Keratinocyte (primary cell): ENCODE measurements around the gene EFCAB12. TPM values are rescaled to one million over a fixed set of nuclear protein-coding genes. Genes with fewer than 3 reads are reported as not detected.

Experiments
- DNase-seq: peaks from one replicate; pipeline ENCODE4 v3.0.0-alpha.2; 2011; ENCODE audit warnings: low read depth, missing footprints, low spot score
- FAIRE-seq: peaks from 2 replicates; lab custom pipeline; 2011; peaks lifted over from hg19 to GRCh38; lab: Jason Lieb, UNC
- H2AFZ ChIP-seq: 2 replicates; pipeline ENCODE4 v1.6.0; 2012; ENCODE audit warnings: low read length, control low read depth, inconsistent platforms; ENCODE audit not compliant: control insufficient read depth
- H3K27ac ChIP-seq: 2 replicates; pipeline ENCODE4 v1.5.1; 2011; ENCODE audit warnings: low read length; ENCODE audit not compliant: control insufficient read depth, insufficient read depth
- H3K27me3 ChIP-seq: 3 replicates; pipeline ENCODE4 v1.6.0; 2011; ENCODE audit warnings: low read length; ENCODE audit not compliant: control insufficient read depth, insufficient read depth; ENCODE audit errors: extremely low read depth
- H3K36me3 ChIP-seq, 2 experiments: 2 replicates in 1 of 2; 3 replicates in 1 of 2; pipeline ENCODE4 v1.5.1; 2011; ENCODE audit warnings: low read length in 2 of 2, mild to moderate bottlenecking in 1 of 2; ENCODE audit not compliant: control insufficient read depth in 2 of 2, insufficient read depth in 2 of 2; ENCODE audit errors: extremely low read depth in 1 of 2
- H3K4me1 ChIP-seq: 3 replicates; pipeline ENCODE4 v1.5.1; 2011; ENCODE audit warnings: low read length; ENCODE audit not compliant: control insufficient read depth, insufficient read depth; ENCODE audit errors: extremely low read depth
- H3K4me2 ChIP-seq: 3 replicates; pipeline ENCODE4 v1.6.0; 2011; ENCODE audit warnings: low read depth, low read length; ENCODE audit not compliant: control insufficient read depth, insufficient read depth; ENCODE audit errors: extremely low read depth
- H3K4me3 ChIP-seq, 3 experiments: fragments of 200-600 bp in 1 of 3; sonication (generic) in 1 of 3; 2 replicates in 2 of 3; 3 replicates in 1 of 3; pipeline ENCODE4 v1.5.1; 2011 to 2016; ENCODE audit warnings: low read length in 3 of 3, mild to moderate bottlenecking in 3 of 3, control low read depth in 2 of 3, inconsistent platforms in 1 of 3, low read depth in 1 of 3, mixed read lengths in 1 of 3, mixed run types in 1 of 3, moderate library complexity in 1 of 3; ENCODE audit not compliant: control insufficient read depth in 2 of 3, insufficient read depth in 2 of 3; ENCODE audit errors: extremely low read depth in 1 of 3
- H3K79me2 ChIP-seq: 2 replicates; pipeline ENCODE4 v1.6.0; 2012; ENCODE audit warnings: low read length; ENCODE audit not compliant: control insufficient read depth, insufficient read depth
- H3K9ac ChIP-seq: 3 replicates; pipeline ENCODE4 v1.6.0; 2011; ENCODE audit warnings: low read length; ENCODE audit not compliant: control insufficient read depth, insufficient read depth; ENCODE audit errors: extremely low read depth
- H3K9me1 ChIP-seq: 3 replicates; pipeline ENCODE4 v1.6.0; 2011; ENCODE audit warnings: low read length; ENCODE audit not compliant: control insufficient read depth, insufficient read depth; ENCODE audit errors: extremely low read depth
- H3K9me3 ChIP-seq: 2 replicates; pipeline ENCODE4 v1.5.1; 2012; ENCODE audit warnings: low read depth, low read length; ENCODE audit not compliant: control insufficient read depth
- H4K20me1 ChIP-seq: 3 replicates; pipeline ENCODE4 v1.6.0; 2011; ENCODE audit warnings: low read length; ENCODE audit not compliant: control insufficient read depth, insufficient read depth; ENCODE audit errors: extremely low read depth
- EZH2 ChIP-seq: IDR thresholded peaks from one replicate; pipeline ENCODE4 v1.6.1; 2012; ENCODE audit warnings: inconsistent platforms, mild to moderate bottlenecking, low read length, moderate library complexity
- dilution Hi-C: fragments of 300-500 bp; cut with MboI; formaldehyde crosslinking; loops from one replicate; pipeline ENCODE4 v1.7.0; 2020; ENCODE audit warnings: low sequenced_read_pairs; ENCODE audit not compliant: extremely low pct_ligation_motif_present
- polyA plus RNA-seq, 5 experiments: library from polyadenylated mRNA; depleted of rRNA in 3 of 5; stranded (reverse) in 3 of 5; stranded (forward) in 1 of 5; unstranded in 1 of 5; fragments of >200 nt; gene quantifications; 1 replicate in 1 of 5; 2 replicates in 3 of 5; 3 replicates in 1 of 5; pipeline versions ENCODE4 v1.2.1 to v1.2.3, GENCODE V29; 2011 to 2012; ENCODE audit warnings: missing spikeins in 2 of 5, low read depth in 1 of 5, low replicate concordance in 1 of 5
- TF ChIP-seq, protein P1 (sequence below), 3 experiments: IDR thresholded peaks in 1 of 3; conservative IDR thresholded peaks in 1 of 3; optimal IDR thresholded peaks in 1 of 3; 2 replicates in 2 of 3; 3 replicates in 1 of 3; pipeline versions ENCODE3 to v1.5.1; 2011; ENCODE audit warnings: low read length in 3 of 3, mild to moderate bottlenecking in 3 of 3, moderate library complexity in 2 of 3, control low read depth in 1 of 3, inconsistent platforms in 1 of 3; ENCODE audit not compliant: insufficient read depth in 2 of 3; ENCODE audit errors: extremely low read depth in 1 of 3

The EFCAB12 gene
- polyA plus RNA-seq, 1 donor (not counting 4 experiments of a cell fraction or from before 2014, with no cell fraction given) = 0.34 TPM

DNA sequence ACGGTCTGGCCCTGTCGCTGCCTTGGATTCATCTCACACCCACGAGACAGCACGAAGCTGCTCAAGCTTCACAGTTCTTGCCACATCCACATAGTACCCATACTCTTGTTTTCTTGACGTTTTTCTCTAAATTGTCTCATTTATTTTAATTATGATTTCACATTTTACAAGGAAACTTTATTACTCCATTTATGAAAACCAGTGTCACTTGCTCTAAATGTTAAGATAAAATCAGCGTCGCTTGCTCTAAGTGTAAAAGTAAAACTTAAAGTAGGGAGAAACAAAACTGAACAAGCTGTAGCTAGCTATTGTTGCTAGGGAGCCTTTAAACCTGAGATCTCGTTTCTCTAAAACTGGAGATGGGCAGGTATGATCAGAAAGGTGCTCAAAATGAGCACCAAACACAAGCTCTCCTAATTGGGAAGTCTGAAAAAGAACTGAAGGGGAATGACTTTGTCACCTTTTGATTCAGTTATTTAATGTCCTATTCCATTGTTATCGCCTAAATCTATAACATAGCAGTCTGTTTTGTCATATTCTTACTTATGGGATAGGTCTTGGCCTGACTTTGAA, 12.3 kb upstream of the EFCAB12 start:
- Histone ChIP-seq H3K4me2 (peak overlapping the region; percentile 93), H3K27ac (peak overlapping the region; percentile 87), H3K4me1 (peaks cover 26% of the 10 kb centered on the region), H4K20me1 (no peaks in the 10 kb centered on the region), H2AFZ (peak overlapping the region; percentile 80), H3K36me3 (peaks cover 5 to 8% of the 10 kb centered on the region in 2 experiments), H3K27me3 (no peaks in the 10 kb centered on the region), H3K9me1 (no peaks in the 10 kb centered on the region), H3K4me3 (peak overlapping the region; percentile 80 to 96 (median 86)), H3K9ac (peak overlapping the region; percentile 93), H3K79me2 (peaks cover 18% of the 10 kb centered on the region), H3K9me3 (no peaks in the 10 kb centered on the region)
- TF ChIP-seq, protein P1, sequence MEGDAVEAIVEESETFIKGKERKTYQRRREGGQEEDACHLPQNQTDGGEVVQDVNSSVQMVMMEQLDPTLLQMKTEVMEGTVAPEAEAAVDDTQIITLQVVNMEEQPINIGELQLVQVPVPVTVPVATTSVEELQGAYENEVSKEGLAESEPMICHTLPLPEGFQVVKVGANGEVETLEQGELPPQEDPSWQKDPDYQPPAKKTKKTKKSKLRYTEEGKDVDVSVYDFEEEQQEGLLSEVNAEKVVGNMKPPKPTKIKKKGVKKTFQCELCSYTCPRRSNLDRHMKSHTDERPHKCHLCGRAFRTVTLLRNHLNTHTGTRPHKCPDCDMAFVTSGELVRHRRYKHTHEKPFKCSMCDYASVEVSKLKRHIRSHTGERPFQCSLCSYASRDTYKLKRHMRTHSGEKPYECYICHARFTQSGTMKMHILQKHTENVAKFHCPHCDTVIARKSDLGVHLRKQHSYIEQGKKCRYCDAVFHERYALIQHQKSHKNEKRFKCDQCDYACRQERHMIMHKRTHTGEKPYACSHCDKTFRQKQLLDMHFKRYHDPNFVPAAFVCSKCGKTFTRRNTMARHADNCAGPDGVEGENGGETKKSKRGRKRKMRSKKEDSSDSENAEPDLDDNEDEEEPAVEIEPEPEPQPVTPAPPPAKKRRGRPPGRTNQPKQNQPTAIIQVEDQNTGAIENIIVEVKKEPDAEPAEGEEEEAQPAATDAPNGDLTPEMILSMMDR (optimal IDR thresholded peaks at IDR 0.05 in 1 of 3, IDR thresholded peaks at IDR 0.05 in 1 of 3, conservative IDR thresholded peaks at IDR 0.05 in 1 of 3; ENCODE audit: extremely low read depth in 1 of 3, insufficient read depth in 2 of 3, low read length in 3 of 3) = no peak
- TF ChIP-seq EZH2 = no peak
- FAIRE-seq (no peak), DNase-seq (no peak)
- dilution Hi-C loops = no loop called here

DNA sequence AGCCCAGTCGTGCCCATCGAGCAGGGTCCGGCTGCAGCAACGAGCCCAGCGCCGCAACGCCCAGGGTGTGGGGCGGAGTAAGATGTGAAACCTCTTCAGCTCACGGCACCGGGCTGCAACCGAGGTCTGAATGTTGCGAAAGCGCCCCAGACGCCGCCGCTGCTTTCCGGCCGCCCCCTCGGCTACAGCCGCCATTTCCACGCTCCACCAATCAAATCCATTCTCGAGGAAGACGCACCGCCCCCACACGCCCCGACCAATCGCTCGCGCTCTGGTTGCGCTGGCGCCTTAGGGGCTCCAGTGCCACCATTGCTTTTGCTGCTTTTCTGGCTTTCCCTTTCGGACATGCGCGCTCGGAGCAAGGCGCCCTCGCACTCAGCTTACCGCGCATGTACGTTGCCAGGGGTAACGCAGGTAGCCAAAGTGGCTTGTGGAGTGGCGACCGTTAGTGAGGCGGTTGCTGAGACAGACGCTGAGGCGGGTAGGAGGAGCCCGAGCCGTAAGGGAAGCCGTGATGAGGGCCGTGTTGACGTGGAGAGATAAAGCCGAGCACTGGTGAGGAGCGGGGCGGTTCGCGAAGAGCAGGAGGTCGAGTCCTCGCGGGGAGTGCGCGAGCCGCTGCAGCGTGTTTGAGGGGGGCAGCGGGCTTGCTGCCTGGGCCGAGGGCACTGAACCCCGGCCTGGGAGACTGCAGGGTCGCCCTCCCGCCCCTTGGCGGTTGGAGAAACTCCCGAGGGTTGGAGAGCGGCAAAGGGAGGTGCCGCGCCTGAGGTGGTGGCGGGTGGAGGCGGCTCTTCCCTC, 11.6 kb upstream of the EFCAB12 start, which contains the start of the genes IFT122 and MBD4:
IFT122 (plus strand) TSS at position 408 of the 801 bp plus-strand sequence; CDS start at position 515, 107 bp downstream.
MBD4 (minus strand) TSS at position 132 of the 801 bp plus-strand sequence; CDS start at position 17, 115 bp downstream.
- TF ChIP-seq, protein P1 (optimal IDR thresholded peaks at IDR 0.05 in 1 of 3, IDR thresholded peaks at IDR 0.05 in 1 of 3, conservative IDR thresholded peaks at IDR 0.05 in 1 of 3; ENCODE audit: extremely low read depth in 1 of 3, insufficient read depth in 2 of 3, low read length in 3 of 3) = no peak
- no peak for TF ChIP-seq EZH2
- peak; percentile 96 for DNase-seq
- Histone ChIP-seq H3K9ac (peak within 1 kb of the TSS; percentile 93), H3K79me2 (peaks cover 20% of the 10 kb centered on the region), H3K9me1 (no peaks in the 10 kb centered on the region), H3K36me3 (peaks cover 5 to 8% of the 10 kb centered on the region in 2 experiments), H2AFZ (peak within 1 kb of the TSS; percentile 80), H4K20me1 (no peaks in the 10 kb centered on the region), H3K4me2 (peak within 1 kb of the TSS; percentile 93), H3K27me3 (no peaks in the 10 kb centered on the region), H3K4me3 (peak within 1 kb of the TSS; percentile 80 to 96 (median 86)), H3K4me1 (peaks cover 29% of the 10 kb centered on the region), H3K27ac (peak within 1 kb of the TSS; percentile 87), H3K9me3 (no peaks in the 10 kb centered on the region)
- peak; percentile 84 for FAIRE-seq
- dilution Hi-C loops = no loop called here
